ENCODE measurements around the gene THSD4. TPM values are rescaled to one million over a fixed set of nuclear protein-coding genes. Genes with fewer than 3 reads are reported as not detected.
A peak's percentile ranks its signal among the peaks of the same experiment; 100 is the strongest.

Gene THSD4
- polyA plus RNA-seq, 2 of the 4 experiments (the other 2 are of a cell fraction), result 15.8 to 40.7 TPM

DNA sequence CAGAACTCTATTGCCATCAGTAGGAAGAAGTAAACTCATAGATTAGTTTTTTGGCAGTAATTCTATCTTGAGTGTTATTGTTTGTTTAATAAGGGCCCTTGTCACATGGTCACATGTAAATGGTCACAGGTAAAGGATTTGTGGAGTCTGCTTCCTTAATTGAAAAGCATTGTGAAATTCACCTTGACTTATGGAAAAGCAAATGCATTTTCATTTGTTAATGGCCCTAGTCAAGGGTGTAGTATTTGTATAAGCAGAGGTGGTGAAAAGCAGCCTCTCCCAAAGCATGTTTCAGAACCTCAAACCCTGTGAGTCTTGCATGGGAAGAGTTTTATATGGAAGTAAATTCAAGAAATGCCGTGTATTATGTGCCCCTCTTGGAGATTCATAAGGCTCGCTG is 497.6 kb downstream of the THSD4 start:
- peak; percentile 84 for FAIRE-seq
- no peaks in the 10 kb centered on the region for H3K9me3 ChIP-seq

DNA sequence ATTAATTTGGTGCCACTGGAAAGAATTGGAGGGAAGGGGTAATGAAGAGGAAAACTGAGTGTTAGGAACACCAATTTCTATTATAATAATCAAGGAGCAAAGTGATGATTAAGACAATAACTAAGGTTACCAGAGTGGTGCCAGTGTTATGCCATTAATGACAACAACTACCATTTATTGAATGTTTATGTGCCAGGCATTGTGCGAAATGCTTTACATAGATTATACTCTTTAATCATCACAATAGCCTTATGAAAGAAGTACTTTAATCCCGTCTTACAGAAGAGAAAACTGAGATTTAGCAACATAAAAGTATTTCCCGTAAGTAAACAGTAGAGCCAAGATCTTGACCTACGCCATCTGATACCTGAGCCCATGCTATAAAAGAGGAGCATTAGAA is 507.8 kb downstream of the THSD4 start:
- FAIRE-seq (no peak), ATAC-seq (no peak), DNase-seq (ENCODE audit: low read depth in 1 of 2, low spot score in 1 of 2) (no peak)
- H3K4me1 ChIP-seq, result no peaks in the 10 kb centered on the region
- H3K27ac ChIP-seq, result no peak overlapping the region
- ChIA-PET POLR2A (no interaction called here), CTCF (no interaction called here)
- 92% methylated on average over 4 of the region's 4 CpGs for WGBS (ENCODE audit: missing lambda C conversion rate)
- no peak overlapping the region for H3K4me3 ChIP-seq
- TF ChIP-seq ZNF302 (CRISPR knock-in tag; IDR thresholded peaks at IDR 0.05), result no peak
- TF ChIP-seq, protein P1, sequence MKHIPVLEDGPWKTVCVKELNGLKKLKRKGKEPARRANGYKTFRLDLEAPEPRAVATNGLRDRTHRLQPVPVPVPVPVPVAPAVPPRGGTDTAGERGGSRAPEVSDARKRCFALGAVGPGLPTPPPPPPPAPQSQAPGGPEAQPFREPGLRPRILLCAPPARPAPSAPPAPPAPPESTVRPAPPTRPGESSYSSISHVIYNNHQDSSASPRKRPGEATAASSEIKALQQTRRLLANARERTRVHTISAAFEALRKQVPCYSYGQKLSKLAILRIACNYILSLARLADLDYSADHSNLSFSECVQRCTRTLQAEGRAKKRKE (CRISPR knock-in tag; IDR thresholded peaks at IDR 0.05; ENCODE audit: low read depth), result no peak
- no peak overlapping the region for H3K4me2 ChIP-seq
- H3K9me3 ChIP-seq, result no peaks in the 10 kb centered on the region

More for the DNA sequence above, 497.6 kb downstream of the THSD4 start:
- ATAC-seq, result no peak
- no peak for DNase-seq (ENCODE audit: low read depth in 1 of 2, low spot score in 1 of 2)
- peaks cover 27% of the 10 kb centered on the region; the same call in 2 of the 3 replicates for H3K4me1 ChIP-seq
- TF ChIP-seq RNF2 (IDR thresholded peaks at IDR 0.05; ENCODE audit: borderline replicate concordance, low read depth) (no peak), MAZ (IDR thresholded peaks at IDR 0.05; ENCODE audit: borderline replicate concordance, low read depth, low read length) (no peak), NPAS2 (CRISPR knock-in tag; IDR thresholded peaks at IDR 0.05; ENCODE audit: borderline replicate concordance) (no peak), KDM1A (IDR thresholded peaks at IDR 0.05; ENCODE audit: low read depth) (no peak), HOXB5 (CRISPR knock-in tag; IDR thresholded peaks at IDR 0.05) (no peak), ESRRA (IDR thresholded peaks at IDR 0.05; ENCODE audit: borderline replicate concordance, low read length) (no peak), TP53 (CRISPR knock-in tag; IDR thresholded peaks at IDR 0.05) (no peak), ZNF302 (CRISPR knock-in tag; IDR thresholded peaks at IDR 0.05) (no peak), SREBF2 (IDR thresholded peaks at IDR 0.05) (no peak), HOXA7 (CRISPR knock-in tag; IDR thresholded peaks at IDR 0.05) (no peak), JUN (IDR thresholded peaks at IDR 0.05) (no peak)
- TF ChIP-seq, protein P2, sequence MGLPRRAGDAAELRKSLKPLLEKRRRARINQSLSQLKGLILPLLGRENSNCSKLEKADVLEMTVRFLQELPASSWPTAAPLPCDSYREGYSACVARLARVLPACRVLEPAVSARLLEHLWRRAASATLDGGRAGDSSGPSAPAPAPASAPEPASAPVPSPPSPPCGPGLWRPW (IDR thresholded peaks at IDR 0.05), result no peak
- TF ChIP-seq, protein P3, sequence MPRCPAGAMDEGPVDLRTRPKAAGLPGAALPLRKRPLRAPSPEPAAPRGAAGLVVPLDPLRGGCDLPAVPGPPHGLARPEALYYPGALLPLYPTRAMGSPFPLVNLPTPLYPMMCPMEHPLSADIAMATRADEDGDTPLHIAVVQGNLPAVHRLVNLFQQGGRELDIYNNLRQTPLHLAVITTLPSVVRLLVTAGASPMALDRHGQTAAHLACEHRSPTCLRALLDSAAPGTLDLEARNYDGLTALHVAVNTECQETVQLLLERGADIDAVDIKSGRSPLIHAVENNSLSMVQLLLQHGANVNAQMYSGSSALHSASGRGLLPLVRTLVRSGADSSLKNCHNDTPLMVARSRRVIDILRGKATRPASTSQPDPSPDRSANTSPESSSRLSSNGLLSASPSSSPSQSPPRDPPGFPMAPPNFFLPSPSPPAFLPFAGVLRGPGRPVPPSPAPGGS (IDR thresholded peaks at IDR 0.05), result no peak
- TF ChIP-seq, protein P4, sequence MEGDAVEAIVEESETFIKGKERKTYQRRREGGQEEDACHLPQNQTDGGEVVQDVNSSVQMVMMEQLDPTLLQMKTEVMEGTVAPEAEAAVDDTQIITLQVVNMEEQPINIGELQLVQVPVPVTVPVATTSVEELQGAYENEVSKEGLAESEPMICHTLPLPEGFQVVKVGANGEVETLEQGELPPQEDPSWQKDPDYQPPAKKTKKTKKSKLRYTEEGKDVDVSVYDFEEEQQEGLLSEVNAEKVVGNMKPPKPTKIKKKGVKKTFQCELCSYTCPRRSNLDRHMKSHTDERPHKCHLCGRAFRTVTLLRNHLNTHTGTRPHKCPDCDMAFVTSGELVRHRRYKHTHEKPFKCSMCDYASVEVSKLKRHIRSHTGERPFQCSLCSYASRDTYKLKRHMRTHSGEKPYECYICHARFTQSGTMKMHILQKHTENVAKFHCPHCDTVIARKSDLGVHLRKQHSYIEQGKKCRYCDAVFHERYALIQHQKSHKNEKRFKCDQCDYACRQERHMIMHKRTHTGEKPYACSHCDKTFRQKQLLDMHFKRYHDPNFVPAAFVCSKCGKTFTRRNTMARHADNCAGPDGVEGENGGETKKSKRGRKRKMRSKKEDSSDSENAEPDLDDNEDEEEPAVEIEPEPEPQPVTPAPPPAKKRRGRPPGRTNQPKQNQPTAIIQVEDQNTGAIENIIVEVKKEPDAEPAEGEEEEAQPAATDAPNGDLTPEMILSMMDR (IDR thresholded peaks at IDR 0.05), result no peak
- TF ChIP-seq, protein P5, sequence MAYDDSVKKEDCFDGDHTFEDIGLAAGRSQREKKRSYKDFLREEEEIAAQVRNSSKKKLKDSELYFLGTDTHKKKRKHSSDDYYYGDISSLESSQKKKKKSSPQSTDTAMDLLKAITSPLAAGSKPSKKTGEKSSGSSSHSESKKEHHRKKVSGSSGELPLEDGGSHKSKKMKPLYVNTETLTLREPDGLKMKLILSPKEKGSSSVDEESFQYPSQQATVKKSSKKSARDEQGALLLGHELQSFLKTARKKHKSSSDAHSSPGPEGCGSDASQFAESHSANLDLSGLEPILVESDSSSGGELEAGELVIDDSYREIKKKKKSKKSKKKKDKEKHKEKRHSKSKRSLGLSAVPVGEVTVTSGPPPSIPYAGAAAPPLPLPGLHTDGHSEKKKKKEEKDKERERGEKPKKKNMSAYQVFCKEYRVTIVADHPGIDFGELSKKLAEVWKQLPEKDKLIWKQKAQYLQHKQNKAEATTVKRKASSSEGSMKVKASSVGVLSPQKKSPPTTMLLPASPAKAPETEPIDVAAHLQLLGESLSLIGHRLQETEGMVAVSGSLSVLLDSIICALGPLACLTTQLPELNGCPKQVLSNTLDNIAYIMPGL (CRISPR knock-in tag; IDR thresholded peaks at IDR 0.05; ENCODE audit: borderline replicate concordance), result no peak
- ChIA-PET POLR2A (no interaction called here), CTCF (no interaction called here)
- H3K4me2 ChIP-seq, result no peak overlapping the region
- H3K27ac ChIP-seq, result no peak overlapping the region
- WGBS (ENCODE audit: missing lambda C conversion rate), result 80% methylated on average over 2 of the region's 2 CpGs
- no peak overlapping the region for H3K4me3 ChIP-seq

DNA sequence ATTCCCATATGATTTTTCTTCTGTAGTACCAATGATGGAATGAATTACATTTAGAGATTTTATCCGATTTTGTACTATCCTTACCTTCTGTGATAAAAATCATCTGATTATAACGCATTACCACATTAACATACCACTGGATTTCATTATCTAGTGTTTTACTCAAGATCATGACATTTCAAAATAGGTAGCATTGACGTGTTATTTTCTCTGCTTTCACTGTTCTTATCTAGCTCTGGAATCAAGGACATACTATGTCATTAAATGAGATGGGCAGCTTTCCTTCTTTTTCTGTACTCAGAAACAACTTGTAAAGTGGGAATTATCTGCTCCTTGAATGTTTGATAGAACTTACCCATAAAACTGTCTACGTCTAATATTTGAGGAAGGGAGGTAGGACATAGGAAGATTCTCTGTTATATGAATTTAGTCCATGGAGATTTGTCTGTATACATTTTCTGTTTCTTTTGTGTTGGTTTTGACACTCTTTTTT is 511.4 kb downstream of the THSD4 start:
- FAIRE-seq (peak; percentile 65), DNase-seq (ENCODE audit: low read depth in 1 of 2, low spot score in 1 of 2) (no peak), ATAC-seq (no peak)
- TF ChIP-seq ZFP36 (IDR thresholded peaks at IDR 0.05; ENCODE audit: borderline replicate concordance, partially characterized antibody), result no peak
- TF ChIP-seq BHLHE40 (IDR thresholded peaks at IDR 0.05; ENCODE audit: low read depth, low read length), result no peak
- no peak for TF ChIP-seq ZC3H11A (IDR thresholded peaks at IDR 0.05)
- TF ChIP-seq RFX5 (IDR thresholded peaks at IDR 0.05), result no peak
- TF ChIP-seq, protein P1 (CRISPR knock-in tag; IDR thresholded peaks at IDR 0.05; ENCODE audit: low read depth), result no peak
- no peak for TF ChIP-seq RNF2 (IDR thresholded peaks at IDR 0.05; ENCODE audit: borderline replicate concordance, low read depth)
- Histone ChIP-seq H3K4me1 (no peaks in the 10 kb centered on the region), H3K9me3 (no peaks in the 10 kb centered on the region), H3K27ac (no peak overlapping the region), H3K4me3 (no peak overlapping the region), H3K4me2 (no peak overlapping the region)
- ChIA-PET POLR2A (no interaction called here), CTCF (no interaction called here)
- 86% methylated on average over 4 of the region's 4 CpGs for WGBS (ENCODE audit: missing lambda C conversion rate)

All from A549 (cell line).